Panc1 (cell line): ENCODE measurements around the gene TMEM184A. TPM values are rescaled to one million over a fixed set of nuclear protein-coding genes. Genes with fewer than 3 reads are reported as not detected.

ENCODE experiments used
- ATAC-seq: fragments of 200-7000 bp; cut with Tn5 transposase; 2 replicates; pipeline ENCODE4 v1.9.1; 2020; ENCODE audit warnings: mild to moderate bottlenecking, moderate library complexity
- BruUV-seq: library from RNA; stranded (reverse); fragments of 400-500 nt; replicated peaks from 2 replicates; lab custom pipeline; 2021; lab: Mats Ljungman, UMichigan
- CTCF ChIA-PET: fragments of 300-600 bp; sonication (Branson Sonifier 250); formaldehyde crosslinking; loops from one replicate; lab custom pipeline; 2022; ENCODE audit warnings: antibody characterized with exemption; lab: Charles Lee
- POLR2A ChIA-PET: fragments of 300-600 bp; sonication (Branson Sonifier 250); formaldehyde crosslinking; loops from one replicate; lab custom pipeline; 2022; ENCODE audit warnings: antibody characterized with exemption; lab: Charles Lee
- DNase-seq: peaks from one replicate; pipeline ENCODE4 v3.0.0-alpha.2; 2010; ENCODE audit warnings: low read depth, low spot score
- H3K27ac ChIP-seq: 2 replicates; pipeline ENCODE4 v1.5.1; 2011; ENCODE audit warnings: mild to moderate bottlenecking, low read length, inconsistent platforms
- H3K27me3 ChIP-seq: fragments of 200-500 bp; sonication (Bioruptor generic); 2 replicates; pipeline ENCODE4 v1.6.0; 2014; ENCODE audit warnings: low read length, inconsistent platforms; ENCODE audit not compliant: control insufficient read depth, insufficient read depth
- H3K36me3 ChIP-seq: fragments of 200-500 bp; sonication (Bioruptor generic); 2 replicates; pipeline ENCODE4 v1.5.1; 2014; ENCODE audit warnings: inconsistent platforms, mild to moderate bottlenecking, low read length, moderate library complexity; ENCODE audit not compliant: control insufficient read depth, insufficient read depth
- H3K4me1 ChIP-seq: 2 replicates; pipeline ENCODE4 v1.5.1; 2011; ENCODE audit warnings: inconsistent platforms, mild to moderate bottlenecking, low read length, moderate library complexity; ENCODE audit not compliant: control insufficient read depth, insufficient read depth
- H3K4me3 ChIP-seq, 2 experiments: 2 replicates each; pipeline ENCODE4 v1.5.1; 2011 to 2012; ENCODE audit warnings: low read depth in 2 of 2, low read length in 2 of 2, mild to moderate bottlenecking in 2 of 2, inconsistent platforms in 1 of 2, moderate library complexity in 1 of 2
- H3K9me3 ChIP-seq: fragments of 200-500 bp; sonication (Bioruptor generic); 2 replicates; pipeline ENCODE4 v1.5.1; 2014; ENCODE audit warnings: low read depth, mild to moderate bottlenecking, inconsistent platforms, low read length, moderate library complexity; ENCODE audit not compliant: control insufficient read depth, insufficient read depth
- POLR2AphosphoS5 ChIP-seq: IDR thresholded peaks from 2 replicates; pipeline ENCODE4 v1.6.1; 2012; ENCODE audit warnings: mild to moderate bottlenecking, low read depth, low read length, moderate library complexity
- SIN3A ChIP-seq: IDR thresholded peaks from 2 replicates; pipeline ENCODE4 v1.6.1; 2012; ENCODE audit warnings: low read depth, mild to moderate bottlenecking, low read length, moderate library complexity, borderline replicate concordance; ENCODE audit not compliant: insufficient read depth
- TCF7L2 ChIP-seq: IDR thresholded peaks from 2 replicates; pipeline ENCODE4 v1.6.1; 2011; ENCODE audit warnings: mild to moderate bottlenecking, low read depth, low read length, inconsistent platforms
- in situ Hi-C: cut with HindIII; loops from 2 replicates; pipeline ENCODE4 v1.10.0; 2016; ENCODE audit warnings: low sequenced_read_pairs, low pct_unique_long_range_greater_than_20kb
- intact Hi-C: fragments of 100-400 bp; cut with micrococcal nuclease; formaldehyde crosslinking; loops from one replicate; pipeline ENCODE4 v1.10.0; 2022; ENCODE audit not compliant: unreplicated experiment
- total RNA-seq: library from RNA; stranded (reverse); gene quantifications from one replicate; pipeline ENCODE4 v1.2.1, GENCODE V29; 2021; ENCODE audit not compliant: unreplicated experiment
- TF ChIP-seq, protein P1 (sequence below), 2 experiments: IDR thresholded peaks; 2 replicates each; pipeline ENCODE4 v1.6.1; 2011 to 2012; ENCODE audit warnings: low read depth in 2 of 2, control low read depth in 1 of 2, low read length in 1 of 2, mild to moderate bottlenecking in 1 of 2, moderate library complexity in 1 of 2; ENCODE audit not compliant: insufficient read depth in 1 of 2
- TF ChIP-seq, protein P2 (sequence below): fragments of 450-650 bp; IDR thresholded peaks from 2 replicates; pipeline ENCODE4 v1.5.1; 2017; ENCODE audit warnings: mild to moderate bottlenecking

Gene TMEM184A
- total RNA-seq, 1 experiment from 2014 or later, result 9.2 TPM

- in situ Hi-C loops (no loop called here), intact Hi-C loops (no loop called here)
- no peak for DNase-seq
- Histone ChIP-seq H3K4me1 (no peaks in the 10 kb centered on the region), H3K4me3 (no peak overlapping the region), H3K36me3 (peaks cover 17% of the 10 kb centered on the region; the same call in 1 of the 2 replicates), H3K9me3 (no peaks in the 10 kb centered on the region), H3K27ac (no peak overlapping the region), H3K27me3 (no peaks in the 10 kb centered on the region)
- ATAC-seq, result 0 out of 2 replicates have a peak, but pooled peaks have one; percentile 7
- CTCF ChIA-PET, result no interaction called here
- TF ChIP-seq POLR2AphosphoS5, result no peak
- TF ChIP-seq SIN3A, result no peak
- POLR2A ChIA-PET, result no interaction called here
- BruUV-seq, result no TSS peak
Observed at GRCh38 chr7:1494866-1495563, 61.0 kb downstream of the TMEM184A start.

DNA sequence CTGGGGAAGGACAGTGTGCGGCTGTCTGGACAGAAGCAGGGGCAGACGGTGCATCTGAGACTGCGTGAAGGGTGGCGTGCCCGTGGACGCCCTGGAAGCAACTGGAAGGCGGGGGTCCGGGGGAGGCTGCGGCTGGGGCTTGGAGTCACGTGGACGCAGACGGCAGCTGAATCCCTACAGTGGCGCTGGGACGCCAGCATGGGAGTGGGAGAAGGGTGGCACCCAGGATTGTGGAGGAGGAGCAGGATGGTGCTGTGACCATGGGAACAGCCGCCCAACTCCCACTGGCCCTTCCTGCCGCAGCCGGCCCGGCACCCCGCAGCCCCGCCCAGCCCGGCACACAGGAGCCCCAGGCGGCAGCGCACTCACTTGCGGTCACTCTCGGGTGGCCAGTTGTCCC lies 61.6 kb downstream of the TMEM184A start:
- CTCF ChIA-PET, result no interaction called here
- POLR2A ChIA-PET, result no interaction called here

More for the DNA sequence above, 61.6 kb downstream of the TMEM184A start:
- Histone ChIP-seq H3K4me3 (no peak overlapping the region), H3K27ac (no peak overlapping the region), H3K36me3 (peaks cover 16% of the 10 kb centered on the region; the same call in 1 of the 2 replicates), H3K9me3 (no peaks in the 10 kb centered on the region), H3K27me3 (no peaks in the 10 kb centered on the region), H3K4me1 (no peaks in the 10 kb centered on the region)
- DNase-seq (no peak), ATAC-seq (no peak)
- intact Hi-C loops (no loop called here), in situ Hi-C loops (no loop called here)
- no TSS peak for BruUV-seq
- TF ChIP-seq, protein P1, sequence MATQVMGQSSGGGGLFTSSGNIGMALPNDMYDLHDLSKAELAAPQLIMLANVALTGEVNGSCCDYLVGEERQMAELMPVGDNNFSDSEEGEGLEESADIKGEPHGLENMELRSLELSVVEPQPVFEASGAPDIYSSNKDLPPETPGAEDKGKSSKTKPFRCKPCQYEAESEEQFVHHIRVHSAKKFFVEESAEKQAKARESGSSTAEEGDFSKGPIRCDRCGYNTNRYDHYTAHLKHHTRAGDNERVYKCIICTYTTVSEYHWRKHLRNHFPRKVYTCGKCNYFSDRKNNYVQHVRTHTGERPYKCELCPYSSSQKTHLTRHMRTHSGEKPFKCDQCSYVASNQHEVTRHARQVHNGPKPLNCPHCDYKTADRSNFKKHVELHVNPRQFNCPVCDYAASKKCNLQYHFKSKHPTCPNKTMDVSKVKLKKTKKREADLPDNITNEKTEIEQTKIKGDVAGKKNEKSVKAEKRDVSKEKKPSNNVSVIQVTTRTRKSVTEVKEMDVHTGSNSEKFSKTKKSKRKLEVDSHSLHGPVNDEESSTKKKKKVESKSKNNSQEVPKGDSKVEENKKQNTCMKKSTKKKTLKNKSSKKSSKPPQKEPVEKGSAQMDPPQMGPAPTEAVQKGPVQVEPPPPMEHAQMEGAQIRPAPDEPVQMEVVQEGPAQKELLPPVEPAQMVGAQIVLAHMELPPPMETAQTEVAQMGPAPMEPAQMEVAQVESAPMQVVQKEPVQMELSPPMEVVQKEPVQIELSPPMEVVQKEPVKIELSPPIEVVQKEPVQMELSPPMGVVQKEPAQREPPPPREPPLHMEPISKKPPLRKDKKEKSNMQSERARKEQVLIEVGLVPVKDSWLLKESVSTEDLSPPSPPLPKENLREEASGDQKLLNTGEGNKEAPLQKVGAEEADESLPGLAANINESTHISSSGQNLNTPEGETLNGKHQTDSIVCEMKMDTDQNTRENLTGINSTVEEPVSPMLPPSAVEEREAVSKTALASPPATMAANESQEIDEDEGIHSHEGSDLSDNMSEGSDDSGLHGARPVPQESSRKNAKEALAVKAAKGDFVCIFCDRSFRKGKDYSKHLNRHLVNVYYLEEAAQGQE (IDR thresholded peaks at IDR 0.05; ENCODE audit: insufficient read depth in 1 of 2, low read depth in 2 of 2, low read length in 1 of 2), result no peak
- TF ChIP-seq TCF7L2, result no peak
- TF ChIP-seq POLR2AphosphoS5, result no peak
- no peak for TF ChIP-seq SIN3A
- TF ChIP-seq, protein P2, sequence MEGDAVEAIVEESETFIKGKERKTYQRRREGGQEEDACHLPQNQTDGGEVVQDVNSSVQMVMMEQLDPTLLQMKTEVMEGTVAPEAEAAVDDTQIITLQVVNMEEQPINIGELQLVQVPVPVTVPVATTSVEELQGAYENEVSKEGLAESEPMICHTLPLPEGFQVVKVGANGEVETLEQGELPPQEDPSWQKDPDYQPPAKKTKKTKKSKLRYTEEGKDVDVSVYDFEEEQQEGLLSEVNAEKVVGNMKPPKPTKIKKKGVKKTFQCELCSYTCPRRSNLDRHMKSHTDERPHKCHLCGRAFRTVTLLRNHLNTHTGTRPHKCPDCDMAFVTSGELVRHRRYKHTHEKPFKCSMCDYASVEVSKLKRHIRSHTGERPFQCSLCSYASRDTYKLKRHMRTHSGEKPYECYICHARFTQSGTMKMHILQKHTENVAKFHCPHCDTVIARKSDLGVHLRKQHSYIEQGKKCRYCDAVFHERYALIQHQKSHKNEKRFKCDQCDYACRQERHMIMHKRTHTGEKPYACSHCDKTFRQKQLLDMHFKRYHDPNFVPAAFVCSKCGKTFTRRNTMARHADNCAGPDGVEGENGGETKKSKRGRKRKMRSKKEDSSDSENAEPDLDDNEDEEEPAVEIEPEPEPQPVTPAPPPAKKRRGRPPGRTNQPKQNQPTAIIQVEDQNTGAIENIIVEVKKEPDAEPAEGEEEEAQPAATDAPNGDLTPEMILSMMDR, result no peak
